Small intestine (tissue), 7 donors: ENCODE measurements around the gene TRPM1. TPM values are rescaled to one million over a fixed set of nuclear protein-coding genes. Genes with fewer than 3 reads are reported as not detected.

Experiments used
- DNase-seq, 2 donors: peaks; one replicate each; pipeline versions ENCODE4 v3.0.0 to v3.0.0-alpha.2; 2013
- FAIRE-seq: peaks from 2 replicates; lab custom pipeline; 2012; peaks lifted over from hg19 to GRCh38; lab: Jason Lieb, UNC
- H3K27ac ChIP-seq, 3 donors: one replicate each; pipeline ENCODE4 v1.5.1; 2013; ENCODE audit warnings: low read length in 2 of 3, mild to moderate bottlenecking in 2 of 3, control low read depth in 1 of 3, inconsistent platforms in 1 of 3, low read depth in 1 of 3, moderate library complexity in 1 of 3
- H3K27me3 ChIP-seq, 3 donors: one replicate each; pipeline ENCODE4 v1.6.1; 2013; ENCODE audit warnings: low read length in 3 of 3, inconsistent platforms in 1 of 3; ENCODE audit not compliant: control insufficient read depth in 3 of 3, insufficient read depth in 3 of 3
- H3K36me3 ChIP-seq, 3 donors: one replicate each; pipeline ENCODE4 v1.6.1; 2013; ENCODE audit warnings: low read length in 3 of 3, inconsistent platforms in 1 of 3, low read depth in 1 of 3, mild to moderate bottlenecking in 1 of 3, moderate library complexity in 1 of 3; ENCODE audit not compliant: control insufficient read depth in 3 of 3, insufficient read depth in 2 of 3
- H3K4me1 ChIP-seq, 3 donors: one replicate each; pipeline ENCODE4 v1.6.1; 2013; ENCODE audit warnings: low read length in 2 of 3, inconsistent platforms in 1 of 3, low read depth in 1 of 3, mild to moderate bottlenecking in 1 of 3, moderate library complexity in 1 of 3; ENCODE audit not compliant: control insufficient read depth in 3 of 3, insufficient read depth in 2 of 3
- H3K4me3 ChIP-seq, 3 donors: one replicate each; pipeline ENCODE4 v1.5.1; 2013; ENCODE audit warnings: low read length in 3 of 3, control low read depth in 1 of 3, inconsistent platforms in 1 of 3, low read depth in 1 of 3, mild to moderate bottlenecking in 1 of 3, moderate library complexity in 1 of 3
- H3K9me3 ChIP-seq, 2 donors: one replicate each; pipeline ENCODE4 v1.6.1; 2013; ENCODE audit warnings: low read depth in 1 of 2, low read length in 1 of 2; ENCODE audit not compliant: control insufficient read depth in 2 of 2, insufficient read depth in 1 of 2
- WGBS, 3 donors: extraction: QIAGEN DNeasy Blood & Tissue Kit; methylation state at CpG; one replicate each; pipeline ENCODE4 v1.1.7; 2013; 5-methylcytosine and 5-hydroxymethylcytosine counted together
- polyA plus RNA-seq, 4 donors: library from polyadenylated mRNA; stranded (reverse) in 3 of 4; unstranded in 1 of 4; fragments of 200-250 nt in 3 of 4; fragments of 120-200 nt in 1 of 4; gene quantifications; one replicate each; pipeline versions ENCODE4 v1.2.1 to v1.2.3, GENCODE V29; 2013
- donor health status: healthy with polysubstance abuse.
- donor health status: control.
- donor health status: control.
- donor health status: Bipolar disorder and iron deficiency.
- donor health status: healthy.

Gene TRPM1
- polyA plus RNA-seq, 4 donors, result under 0.01 TPM; not detected in 3

- no peak overlapping the region for H3K27ac ChIP-seq
- H3K27me3 ChIP-seq, result no peaks in the 10 kb centered on the region
- peaks cover 9 to 50% (median 32%) of the 10 kb centered on the region in 3 donors for H3K36me3 ChIP-seq
- no peak for FAIRE-seq
- no peak for DNase-seq
- H3K4me1 ChIP-seq, result no peaks in the 10 kb centered on the region
- no peaks in the 10 kb centered on the region for H3K9me3 ChIP-seq
- H3K4me3 ChIP-seq, result no peak overlapping the region
- WGBS, 3 donors, result 80 to 90% (median 82%) methylated on average over 7 of the region's 7 CpGs
Measured at GRCh38 chr15:30953731-30954378, 147.7 kb downstream of the TRPM1 start.

- no peak overlapping the region for H3K4me3 ChIP-seq
- no peaks in the 10 kb centered on the region for H3K27me3 ChIP-seq
- peaks cover 9 to 47% (median 35%) of the 10 kb centered on the region in 3 donors for H3K36me3 ChIP-seq
- FAIRE-seq (no peak), DNase-seq (no peak)
- no peaks in the 10 kb centered on the region for H3K9me3 ChIP-seq
- no peaks in the 10 kb centered on the region for H3K4me1 ChIP-seq
- 93 to 98% (median 96%) methylated on average over 7 of the region's 7 CpGs for WGBS, 3 donors
- H3K27ac ChIP-seq, result no peak overlapping the region
Measured at GRCh38 chr15:30953183-30953582, 148.3 kb downstream of the TRPM1 start.

Other genes with a start within 250 kb of the TRPM1 start
- gene FAN1, start 197.8 kb downstream of the TRPM1 start, polyA plus RNA-seq, result 10 to 100 TPM in 1 of 4 donors, 1 to 10 TPM in 3; 3.2 to 18.2 (median 8.8) TPM
- 10 to 100 TPM; 11.0 to 26.8 (median 21.8) TPM for gene MTMR10, start 110.1 kb downstream of the TRPM1 start, polyA plus RNA-seq
- gene KLF13, start 225.1 kb upstream of the TRPM1 start, polyA plus RNA-seq, result 10 to 100 TPM; 50.6 to 61.3 (median 51.9) TPM